GM19043 (cell line): Measurements from ENCODE around the gene NRP1.

Source experiments
- ATAC-seq: cut with Tn5 transposase; IDR thresholded peaks from one replicate; pipeline ENCODE4 v1.9.1; 2021; ENCODE audit warnings: low read depth; ENCODE audit not compliant: unreplicated experiment

The NRP1 gene

DNA sequence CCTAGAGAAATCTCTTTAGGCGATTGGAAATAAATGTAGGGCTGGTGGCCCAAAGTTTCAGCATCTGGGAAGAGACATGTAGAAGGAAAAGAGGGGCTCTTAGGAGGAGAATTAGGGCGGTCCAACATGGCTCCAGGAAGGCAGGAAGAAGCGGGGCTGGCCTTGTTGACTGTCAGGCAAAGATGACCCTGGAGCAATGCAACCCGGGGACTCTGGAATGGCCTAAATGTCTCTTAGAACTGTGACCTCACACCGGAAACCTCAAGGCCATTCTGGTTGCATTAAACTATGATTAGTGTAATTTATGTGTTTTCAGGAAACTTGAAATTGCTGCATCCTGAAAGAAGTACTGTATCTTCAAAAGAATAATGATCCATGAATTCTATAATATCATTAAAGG, 66.8 kb downstream of the NRP1 start:
- ATAC-seq = no peak

DNA sequence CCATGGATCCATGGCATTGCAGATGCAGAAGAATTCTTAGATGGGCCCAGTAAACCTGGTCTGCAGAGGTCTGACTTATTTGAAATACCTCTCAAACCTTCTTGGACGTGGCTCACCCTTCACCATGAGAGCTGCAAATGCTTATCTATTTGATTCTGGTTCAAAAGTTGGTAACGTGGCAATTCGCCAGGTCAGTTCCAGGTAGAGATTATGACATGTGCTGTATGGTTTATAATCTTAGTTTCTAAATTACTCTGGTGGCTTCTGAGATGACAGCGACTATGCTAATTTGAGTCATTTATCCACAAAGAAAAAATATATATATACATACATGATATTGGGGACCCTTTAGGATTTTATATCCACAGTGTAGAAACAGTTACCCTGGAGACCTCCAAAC, 68.8 kb downstream of the NRP1 start:
- no peak for ATAC-seq

DNA sequence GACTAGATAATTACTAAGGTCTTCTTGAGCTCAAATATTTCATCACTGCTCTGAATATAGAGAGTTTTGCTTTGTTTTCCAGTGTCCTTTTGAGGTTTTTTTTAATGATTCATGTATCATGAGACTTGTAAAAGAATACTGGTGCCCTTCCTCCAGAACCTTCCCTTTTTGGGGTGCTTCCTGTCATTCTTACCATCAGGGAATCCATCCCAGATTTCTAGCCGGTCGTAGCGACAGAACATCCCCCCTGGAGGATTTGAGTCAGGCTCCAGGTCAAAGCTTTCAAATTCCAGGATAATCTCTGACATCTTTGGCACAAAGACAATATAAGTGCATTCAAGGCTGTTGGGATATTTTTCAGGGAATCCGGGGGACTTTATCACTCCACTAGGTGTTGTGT, 71.0 kb downstream of the NRP1 start:
- no peak for ATAC-seq

DNA sequence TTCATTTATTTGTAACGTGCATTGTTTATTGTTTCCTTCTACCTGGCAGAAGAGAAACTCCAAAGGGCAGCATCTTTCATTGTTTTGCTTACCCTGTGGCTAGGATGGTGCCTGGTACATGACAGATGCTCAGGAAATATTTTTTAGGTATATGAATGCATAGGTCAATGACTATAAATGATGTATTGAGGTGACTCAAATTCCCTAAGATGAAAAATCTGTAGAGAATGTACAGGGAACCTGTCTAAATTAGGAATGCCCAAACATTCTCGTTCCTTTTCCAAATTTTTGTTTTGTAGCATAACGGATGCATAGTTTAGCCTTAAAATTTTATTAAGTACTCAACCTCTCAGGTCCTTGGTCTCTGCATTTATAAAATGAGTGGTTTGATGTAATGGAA, 71.6 kb downstream of the NRP1 start:
- ATAC-seq = no peak

DNA sequence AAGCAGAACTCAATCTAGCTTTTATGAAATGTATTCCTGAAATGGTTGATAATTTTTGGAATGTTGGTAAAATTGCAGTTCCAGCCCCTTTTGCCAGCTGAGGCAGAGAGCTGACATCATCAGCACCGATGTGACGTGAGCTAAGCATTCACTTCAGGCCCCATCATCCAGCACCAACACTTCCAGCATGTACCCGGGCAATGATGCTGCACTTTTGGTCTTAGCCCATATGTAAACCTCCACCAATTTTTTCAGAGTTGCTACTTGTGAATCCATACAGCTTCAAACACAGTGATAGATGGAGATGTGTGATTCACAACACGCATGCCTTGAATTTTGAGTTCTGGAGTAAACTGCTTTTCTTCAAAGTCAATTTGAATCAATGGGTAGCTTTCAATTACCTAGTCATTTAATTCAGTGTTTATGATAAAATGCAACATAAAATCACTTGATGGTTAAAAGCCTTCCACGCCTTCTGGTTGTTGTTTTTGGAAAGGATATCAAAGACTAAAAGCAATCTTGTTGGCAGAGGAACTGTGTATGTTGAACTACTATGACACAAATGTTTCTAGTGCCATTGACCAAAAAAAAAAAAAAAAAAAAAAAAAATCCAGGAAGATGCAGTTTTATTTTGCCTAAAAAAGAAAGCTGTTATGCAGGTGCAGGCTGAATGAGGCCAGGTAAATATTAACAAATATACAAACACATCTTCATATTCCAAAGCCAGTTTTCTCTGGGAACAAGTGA, 73.9 kb downstream of the NRP1 start:
- ATAC-seq = no peak

DNA sequence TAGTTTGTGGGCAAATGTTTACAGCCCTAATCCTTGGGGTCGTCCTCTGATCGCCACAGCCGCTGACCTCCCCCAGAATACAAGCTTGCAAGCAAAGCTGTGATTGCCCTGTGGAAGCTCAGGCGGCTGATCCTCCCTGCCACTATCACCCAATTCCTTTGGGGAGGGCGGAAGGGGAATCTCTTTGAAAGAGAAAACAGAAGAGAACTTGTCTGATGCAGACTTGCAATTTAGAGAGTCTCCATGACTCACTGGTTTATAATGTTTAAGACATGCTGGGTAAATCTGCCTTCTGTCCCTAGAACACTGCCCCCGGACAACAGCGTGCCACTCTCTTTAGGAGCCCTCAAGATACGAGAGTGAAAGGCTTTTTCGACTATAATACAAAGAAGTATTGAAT, 75.5 kb downstream of the NRP1 start:
- ATAC-seq = no peak

DNA sequence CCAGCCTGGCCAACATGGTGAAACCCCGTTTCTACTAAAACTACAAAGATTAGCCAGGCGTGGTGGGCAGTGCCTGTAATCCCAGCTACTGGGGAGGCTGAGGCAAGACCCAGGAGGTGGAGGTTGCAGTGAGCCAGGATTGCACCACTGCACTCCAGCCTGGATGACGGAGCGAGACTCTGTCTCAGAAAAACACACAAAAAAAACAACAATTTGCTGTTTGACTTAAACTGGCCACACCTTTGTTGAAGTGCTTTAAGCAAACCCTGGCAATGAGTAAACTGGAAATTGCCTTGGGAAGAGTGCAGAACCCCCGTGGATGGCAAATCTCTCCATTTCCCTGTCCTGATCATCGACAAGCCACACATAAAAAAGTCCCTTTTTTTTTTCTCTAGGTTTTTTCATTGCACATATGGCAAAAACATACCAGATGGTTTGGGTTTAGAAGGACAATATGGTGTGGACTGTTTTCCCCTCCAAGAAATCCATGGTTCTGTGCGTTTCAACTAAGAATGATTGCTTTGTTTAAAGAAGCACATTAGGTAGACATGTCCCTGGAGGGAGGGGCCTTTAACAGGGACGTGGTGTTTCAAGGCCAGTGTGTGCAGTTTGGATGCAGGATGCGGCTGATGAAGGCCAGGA, 76.9 kb downstream of the NRP1 start:
- no peak for ATAC-seq

DNA sequence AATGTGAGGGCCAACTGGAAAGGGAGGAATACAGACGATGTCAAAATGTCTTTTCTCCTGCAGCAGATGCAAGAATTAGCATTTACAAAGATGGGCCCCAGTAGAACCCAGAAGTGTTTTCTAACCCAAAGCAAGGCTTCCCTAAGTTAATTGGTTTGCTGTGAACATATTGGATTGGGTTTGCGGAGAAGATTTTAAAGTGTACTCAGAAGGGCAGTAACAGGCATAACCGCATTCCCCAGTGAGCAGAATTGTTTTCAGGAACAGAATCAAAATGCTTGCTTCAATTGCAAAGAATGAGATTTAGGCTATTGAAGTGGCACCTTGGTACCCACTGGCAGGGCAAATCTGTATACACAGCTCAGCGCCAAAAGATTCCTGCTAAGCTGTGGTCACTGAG, 78.0 kb downstream of the NRP1 start:
- no peak for ATAC-seq

DNA sequence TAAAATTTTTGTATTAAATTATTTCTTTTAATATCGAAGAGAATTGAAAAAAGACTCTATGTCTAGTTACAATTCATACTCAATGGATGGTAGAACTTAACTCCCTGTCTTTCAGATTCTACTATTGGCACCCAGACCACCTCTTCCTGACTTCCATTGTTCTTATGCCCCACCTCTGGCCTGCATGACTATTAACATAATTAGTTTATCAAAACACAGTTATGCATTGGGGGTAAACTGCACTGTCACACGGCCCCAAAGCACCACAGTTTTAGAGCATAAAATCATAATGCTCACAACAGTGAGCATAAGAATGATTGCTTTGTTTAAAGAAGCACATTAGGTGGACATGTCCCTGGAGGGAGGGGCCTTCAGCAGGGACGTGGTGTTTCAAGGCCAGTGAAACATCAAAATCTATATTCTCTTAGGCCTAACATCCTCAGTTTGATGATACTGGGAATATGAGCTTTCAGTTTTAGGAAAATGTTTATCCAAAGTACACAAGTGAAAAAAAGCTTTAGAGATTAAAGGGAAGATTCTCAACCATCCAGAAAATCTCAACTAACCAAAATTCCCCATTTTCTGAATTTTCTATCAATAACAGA, 79.8 kb downstream of the NRP1 start:
- ATAC-seq = no peak

DNA sequence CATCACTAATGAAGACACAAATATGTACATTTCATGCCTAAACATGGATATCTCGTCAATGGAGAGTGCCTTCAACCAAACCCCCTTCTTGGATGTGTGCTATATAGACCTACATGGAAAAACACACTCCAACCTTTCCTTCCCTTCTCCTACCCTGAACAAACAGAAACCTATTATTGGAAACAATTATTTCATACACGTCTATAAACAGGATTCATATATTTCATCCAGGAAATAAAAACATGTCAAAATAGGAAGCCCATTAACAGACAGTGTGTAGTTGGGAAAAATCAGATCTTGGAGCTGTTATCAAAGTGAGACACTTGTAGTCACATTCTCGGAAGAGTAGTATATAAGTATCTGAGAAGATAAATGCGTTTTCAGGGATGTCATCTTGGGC, 81.1 kb downstream of the NRP1 start:
- no peak for ATAC-seq

DNA sequence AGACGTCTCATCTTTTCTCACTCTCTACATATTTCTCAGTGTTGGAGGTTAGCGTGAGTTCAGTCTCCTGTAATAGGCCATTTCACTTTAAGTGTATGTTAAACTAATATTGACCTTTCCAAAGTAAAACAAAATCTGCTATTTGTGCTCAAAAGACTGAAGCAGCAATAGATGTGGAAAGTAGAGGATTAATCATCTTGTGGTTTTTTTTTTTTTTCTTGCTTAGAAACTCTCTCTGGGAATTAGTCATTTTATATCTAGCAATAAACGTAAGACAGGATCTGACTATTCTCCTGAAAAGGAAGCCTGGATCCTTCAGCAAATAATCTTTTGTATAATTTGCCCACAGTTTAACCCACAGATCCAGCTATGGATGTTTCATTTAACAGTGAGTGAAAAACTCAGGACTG, 81.7 kb downstream of the NRP1 start:
- ATAC-seq = no peak

DNA sequence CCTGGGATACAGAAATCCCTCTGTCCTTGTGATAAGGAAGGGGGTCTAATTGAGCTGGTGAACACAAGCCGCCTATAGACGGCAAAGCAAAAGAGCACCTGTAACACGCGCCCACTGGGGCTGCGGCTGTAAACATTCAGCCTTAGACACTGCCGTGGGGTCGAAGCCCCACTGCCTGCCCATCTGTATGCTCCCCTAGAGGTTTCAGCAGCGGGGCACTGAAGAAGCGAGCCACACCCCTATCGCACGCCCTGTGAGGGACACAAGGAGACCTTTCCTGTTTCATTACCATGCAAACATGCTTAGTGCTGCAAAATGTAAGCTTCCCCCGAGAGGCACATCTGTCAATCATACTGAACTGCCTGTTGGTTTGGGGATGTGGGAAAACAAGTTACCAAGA, 82.1 kb downstream of the NRP1 start:
- ATAC-seq = no peak

DNA sequence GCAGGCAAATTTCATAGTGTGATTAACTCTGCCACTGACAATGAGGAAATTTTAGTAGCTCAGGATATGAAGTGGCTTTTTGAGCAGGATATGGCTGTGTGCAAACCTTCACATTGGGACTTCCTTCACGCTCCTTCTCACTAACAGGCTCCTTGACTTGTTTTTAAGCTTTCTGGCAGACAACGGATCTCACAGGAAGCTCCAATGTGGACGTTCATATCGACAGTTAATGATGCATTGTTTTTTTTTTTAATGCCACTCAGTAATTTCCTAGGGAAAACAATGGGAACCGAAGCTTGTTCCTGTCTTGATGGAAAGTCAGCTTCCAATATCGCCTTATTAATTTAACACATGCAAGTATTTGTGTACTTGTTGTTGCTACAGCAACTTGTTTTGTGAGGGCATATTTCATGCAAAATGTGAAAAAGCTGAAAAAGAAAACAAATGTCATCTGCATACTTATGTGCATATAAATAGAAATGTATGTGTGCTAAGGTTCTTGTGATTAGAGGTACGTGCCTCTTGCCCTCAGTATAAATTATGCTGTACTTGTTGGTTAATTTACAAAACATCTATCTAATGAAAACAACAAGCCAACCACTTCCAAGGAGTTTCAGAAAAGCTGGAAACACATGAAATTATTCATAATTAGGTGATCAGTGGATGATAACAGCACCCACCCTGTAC, 84.7 kb downstream of the NRP1 start:
- no peak for ATAC-seq

DNA sequence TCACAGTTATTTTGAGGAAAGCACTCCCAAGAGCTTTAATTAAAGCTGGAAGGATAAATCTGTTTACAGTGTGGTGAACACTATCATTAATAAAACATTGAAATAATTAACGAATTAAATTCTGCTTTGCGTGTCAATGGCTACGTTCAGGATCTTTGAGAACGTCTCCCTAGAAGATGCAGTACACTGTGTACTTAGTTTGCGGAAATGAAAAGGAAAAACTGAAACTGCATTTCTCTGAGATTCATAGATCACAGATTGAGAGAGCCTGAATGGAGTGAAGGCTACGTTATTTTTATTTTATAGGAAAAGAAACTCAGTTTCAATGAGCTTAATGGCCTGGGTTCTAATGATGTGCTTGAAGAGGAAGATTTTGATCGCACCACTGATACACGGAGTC, 85.3 kb downstream of the NRP1 start:
- no peak for ATAC-seq

DNA sequence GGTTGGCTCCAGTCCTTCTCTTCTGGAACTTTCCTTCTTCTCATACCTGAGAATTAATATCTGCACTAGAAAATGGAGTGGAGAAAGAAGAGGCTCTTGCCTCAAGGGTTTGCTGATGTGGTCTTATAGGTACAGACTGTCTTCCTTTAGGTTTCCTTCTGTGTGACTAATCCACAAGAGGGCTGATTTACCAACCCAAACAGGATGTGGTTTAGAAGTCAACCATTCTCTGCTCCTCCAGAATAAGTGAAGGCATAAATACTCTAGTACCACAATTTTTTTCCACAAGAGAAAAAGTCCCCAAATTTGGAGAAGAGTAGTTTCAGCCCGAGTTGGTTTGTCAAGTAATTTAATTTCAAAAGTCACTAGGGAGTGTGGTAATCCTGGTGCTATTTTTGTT, 85.8 kb downstream of the NRP1 start:
- ATAC-seq = peak; percentile 69

DNA sequence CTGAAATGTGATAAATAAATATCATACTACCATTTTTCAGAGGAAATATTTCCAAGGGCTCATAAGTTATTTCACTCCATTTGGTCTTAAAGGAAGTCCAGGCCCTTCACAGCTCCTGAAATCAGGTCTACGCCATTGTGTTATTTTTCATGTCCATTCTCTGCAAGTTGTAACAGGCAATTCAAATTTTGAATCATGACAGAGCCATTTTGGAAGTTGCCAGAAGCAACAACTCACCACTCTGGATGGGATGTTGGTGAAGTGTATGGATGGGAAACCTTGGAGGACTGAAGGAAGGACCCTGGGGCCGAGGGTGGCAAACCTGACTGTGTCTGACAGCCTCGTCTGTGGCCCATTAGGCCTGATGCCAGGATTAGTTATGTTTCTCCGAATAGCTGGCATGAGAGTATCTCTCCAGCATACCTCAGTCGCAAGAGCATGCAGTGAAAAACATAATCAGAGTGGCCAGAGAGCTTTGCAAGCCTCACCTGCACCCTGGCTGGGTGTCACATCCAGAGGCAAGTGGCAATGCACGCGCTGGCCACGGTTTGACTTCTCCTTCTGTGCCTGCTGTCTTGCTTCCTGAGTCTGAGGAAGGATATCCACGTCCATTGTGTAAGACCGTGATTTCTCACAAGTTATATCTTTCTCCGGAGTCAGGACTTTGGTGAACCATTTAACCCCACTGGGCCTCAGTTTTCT, 87.1 kb downstream of the NRP1 start:
- ATAC-seq = no peak

DNA sequence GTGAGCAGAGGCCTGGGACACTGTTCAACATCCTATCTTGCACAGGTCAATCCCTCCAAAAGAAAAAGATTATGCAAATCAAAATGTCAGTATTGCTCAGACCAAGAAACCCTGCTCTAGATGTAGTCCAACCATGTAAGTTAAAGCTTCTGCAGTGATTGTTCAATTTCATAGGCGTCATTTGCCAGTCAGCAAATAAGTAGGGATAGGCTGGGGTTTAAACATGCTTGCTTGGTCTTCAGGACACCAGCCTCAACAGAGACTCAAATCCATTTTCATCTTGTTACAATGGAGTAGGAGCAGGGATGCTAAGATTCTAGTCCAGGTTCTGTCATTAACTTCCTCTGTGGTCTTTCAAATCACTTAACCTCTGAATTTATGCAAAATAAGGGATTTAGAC, 89.1 kb downstream of the NRP1 start:
- ATAC-seq = no peak

DNA sequence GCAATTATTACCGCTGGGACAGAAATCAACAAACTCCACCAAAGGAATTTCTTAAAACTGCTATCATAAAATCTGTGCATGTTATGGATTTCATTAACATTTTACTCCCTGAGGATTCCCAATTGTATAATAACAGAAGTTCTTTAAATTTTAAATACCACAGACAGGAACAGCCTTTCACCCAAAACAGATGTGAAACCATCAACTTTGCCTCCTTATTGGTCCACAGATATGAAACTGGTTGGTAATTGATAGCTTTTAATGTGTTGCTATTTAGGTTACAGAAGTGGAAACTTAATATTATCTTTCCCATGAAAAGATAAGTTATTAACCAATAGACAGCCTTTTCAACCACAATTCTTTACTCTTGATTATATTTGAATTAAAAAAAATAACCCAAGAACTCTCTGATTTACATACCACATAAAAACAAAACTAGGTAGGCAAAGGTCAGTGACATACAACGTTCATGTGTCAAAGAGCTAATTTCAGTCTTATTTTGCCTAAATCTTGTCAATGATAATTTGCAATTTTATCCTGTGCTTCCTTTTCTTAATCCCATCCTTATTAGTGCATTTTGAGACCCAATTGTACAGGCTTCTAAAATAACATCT, 90.0 kb downstream of the NRP1 start:
- no peak for ATAC-seq

DNA sequence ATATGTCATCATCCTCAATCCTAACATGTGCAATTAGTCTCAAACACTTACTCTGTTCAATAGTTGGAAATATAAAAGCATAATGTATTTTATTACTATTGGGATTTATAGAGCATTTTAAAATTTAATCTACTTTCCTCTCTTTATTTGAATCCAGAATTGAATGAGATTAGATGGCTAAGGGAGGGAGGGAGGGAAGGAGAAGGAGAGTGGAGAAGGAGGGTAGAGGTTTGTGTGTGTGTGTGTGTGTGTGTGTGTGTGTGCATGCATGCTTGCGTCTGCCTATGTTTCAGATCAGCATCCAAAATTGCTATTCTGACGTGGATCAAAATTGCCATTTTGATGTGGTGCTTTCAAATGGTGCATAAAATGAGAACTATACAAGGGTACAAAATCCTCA, 90.8 kb downstream of the NRP1 start:
- no peak for ATAC-seq

DNA sequence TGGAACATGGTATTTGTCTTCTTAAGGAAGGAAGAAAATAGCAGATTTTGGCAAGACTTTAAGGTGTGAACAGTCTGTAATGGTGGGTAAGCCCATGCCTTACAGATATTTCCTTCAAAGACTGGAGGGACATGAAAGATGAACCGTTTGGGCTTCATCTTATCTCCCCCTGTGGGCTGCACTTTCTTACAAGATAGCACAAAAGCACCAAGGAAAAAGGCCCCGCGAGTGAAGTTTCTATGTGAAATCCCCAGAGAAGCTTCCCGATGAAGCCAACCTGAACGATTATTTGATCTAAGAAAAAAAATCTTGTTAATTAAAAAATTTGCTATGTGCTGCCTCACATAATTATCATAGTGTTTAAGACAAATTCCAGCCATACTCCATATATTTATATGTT, 91.5 kb downstream of the NRP1 start:
- ATAC-seq = no peak

DNA sequence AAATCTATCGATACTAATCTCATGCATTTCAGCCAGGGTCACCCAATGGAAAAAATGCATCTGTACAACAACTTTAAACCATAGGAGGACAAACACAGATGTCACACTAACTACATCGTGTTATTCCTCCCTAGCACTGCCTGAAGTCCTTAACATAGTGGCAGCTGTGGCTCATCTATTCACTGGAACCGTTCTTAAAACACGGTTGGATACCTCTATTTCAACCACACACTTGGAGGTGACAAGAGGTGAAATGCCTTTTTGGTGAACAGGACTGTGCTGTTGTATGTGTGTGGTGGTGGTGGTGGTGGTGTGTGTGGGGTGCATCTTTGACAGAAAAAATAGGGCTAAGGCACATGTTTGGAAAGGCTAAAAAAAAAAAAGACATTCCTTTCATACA, 93.1 kb downstream of the NRP1 start:
- ATAC-seq = no peak
